Effector CD8-positive, alpha-beta T cell (primary cell): ENCODE results near the gene TSPAN15.
"Not testable (repeated sequence)": the region's sequence is repeated elsewhere in the genome, so short reads cannot be mapped to it uniquely, and the experiment has no call there.

ENCODE experiments used
- DNase-seq: peaks from one replicate; lab custom pipeline; 2025; lab: John Stamatoyannopoulos, UW

TSPAN15 gene

GRCh38 chr10:69503001-69503895 lies 52.0 kb downstream of the TSPAN15 start:
- DNase-seq = no peak

GRCh38 chr10:69503896-69504265 lies 52.6 kb downstream of the TSPAN15 start:
- no peak for DNase-seq

GRCh38 chr10:69504576-69505250 lies 53.4 kb downstream of the TSPAN15 start:
- no peak for DNase-seq

GRCh38 chr10:69505636-69506318 lies 54.5 kb downstream of the TSPAN15 start:
- no peak for DNase-seq

GRCh38 chr10:69506487-69506833 lies 55.2 kb downstream of the TSPAN15 start:
- no peak for DNase-seq

GRCh38 chr10:69506834-69507713 lies 55.8 kb downstream of the TSPAN15 start:
- DNase-seq = no peak

GRCh38 chr10:69508738-69509340 lies 57.6 kb downstream of the TSPAN15 start:
- no peak for DNase-seq

GRCh38 chr10:69512901-69513300 lies 61.6 kb downstream of the TSPAN15 start:
- DNase-seq = no peak

- DNase-seq = no peak
These were observed 62.4 kb downstream of the TSPAN15 start for GRCh38 chr10:69513617-69514016.

- DNase-seq = peak; percentile 61
These were observed 64.5 kb downstream of the TSPAN15 start for GRCh38 chr10:69515699-69516259.

GRCh38 chr10:69516316-69516715 lies 65.1 kb downstream of the TSPAN15 start:
- no peak for DNase-seq

GRCh38 chr10:69516796-69517195 lies 65.5 kb downstream of the TSPAN15 start:
- no peak for DNase-seq

GRCh38 chr10:69517271-69517848 lies 66.1 kb downstream of the TSPAN15 start:
- DNase-seq = no peak

GRCh38 chr10:69527961-69528360 lies 76.7 kb downstream of the TSPAN15 start:
- no peak for DNase-seq

- DNase-seq = no peak
These were observed 82.4 kb downstream of the TSPAN15 start for GRCh38 chr10:69533658-69534057.

- DNase-seq = not testable (repeated sequence)
These were observed 85.3 kb downstream of the TSPAN15 start for GRCh38 chr10:69536521-69536920.

- DNase-seq = no peak
These were observed 86.2 kb downstream of the TSPAN15 start for GRCh38 chr10:69537449-69537848.

GRCh38 chr10:69538461-69538860 lies 87.2 kb downstream of the TSPAN15 start:
- no peak for DNase-seq

GRCh38 chr10:69541463-69541862 lies 90.2 kb downstream of the TSPAN15 start:
- no peak for DNase-seq

GRCh38 chr10:69549959-69550358 lies 98.7 kb downstream of the TSPAN15 start:
- no peak for DNase-seq

GRCh38 chr10:69552268-69552667 lies 101.0 kb downstream of the TSPAN15 start:
- no peak for DNase-seq
